HCT116 (cell line): ENCODE results near the gene CEP170B.

Source experiments
- CBX3 ChIP-seq: IDR thresholded peaks from 2 replicates; pipeline ENCODE4 v1.6.1; 2012; ENCODE audit warnings: low read depth
- CEBPB ChIP-seq: IDR thresholded peaks from 2 replicates; pipeline ENCODE4 v1.6.1; 2012; ENCODE audit warnings: low read depth
- EGR1 ChIP-seq: IDR thresholded peaks from 2 replicates; pipeline ENCODE4 v1.6.1; 2012; ENCODE audit warnings: low read depth
- EZH2 ChIP-seq: fragments of 200-600 bp; sonication (generic); IDR thresholded peaks from 2 replicates; pipeline ENCODE4 v1.6.1; 2017; ENCODE audit warnings: antibody characterized with exemption, mixed run types
- EZH2phosphoT487 ChIP-seq: fragments of 200-600 bp; IDR thresholded peaks from 2 replicates; pipeline ENCODE4 v1.6.1; 2018; ENCODE audit warnings: antibody characterized with exemption, borderline replicate concordance
- JUND ChIP-seq: IDR thresholded peaks from 2 replicates; pipeline ENCODE4 v1.6.1; 2012
- POLR2A ChIP-seq: IDR thresholded peaks from 2 replicates; pipeline ENCODE4 v1.7.0; 2011; ENCODE audit warnings: borderline replicate concordance; ENCODE audit not compliant: insufficient read depth, insufficient read length; ENCODE audit errors: extremely low read depth
- POLR2AphosphoS5 ChIP-seq: IDR thresholded peaks from 2 replicates; pipeline ENCODE4 v1.6.1; 2011; ENCODE audit warnings: mild to moderate bottlenecking, low read depth, low read length, moderate library complexity
- RAD21 ChIP-seq: IDR thresholded peaks from 2 replicates; pipeline ENCODE4 v1.6.1; 2012; ENCODE audit warnings: low read depth, mild to moderate bottlenecking
- SP1 ChIP-seq: IDR thresholded peaks from 2 replicates; pipeline ENCODE4 v1.6.1; 2012; ENCODE audit warnings: low read depth
- ZNF274 ChIP-seq: fragments of 200-500 bp; sonication (Bioruptor generic); IDR thresholded peaks from 2 replicates; pipeline ENCODE4 v1.6.1; 2014; ENCODE audit warnings: mild to moderate bottlenecking, low read depth, low read length, inconsistent platforms
- TF ChIP-seq, protein P1 (sequence below), 3 experiments: fragments of 200-600 bp in 1 of 3; sonication (generic) in 1 of 3; IDR thresholded peaks in 2 of 3; conservative IDR thresholded peaks in 1 of 3; 2 replicates each; pipeline ENCODE4 v1.5.1; 2012 to 2017; ENCODE audit warnings: low read depth in 2 of 3, low read length in 2 of 3, antibody characterized with exemption in 1 of 3, borderline replicate concordance in 1 of 3, control low read depth in 1 of 3, mild to moderate bottlenecking in 1 of 3, mixed read lengths in 1 of 3, mixed run types in 1 of 3, moderate library complexity in 1 of 3; ENCODE audit not compliant: insufficient read depth in 1 of 3
- TF ChIP-seq, protein P2 (sequence below): IDR thresholded peaks from 2 replicates; pipeline ENCODE4 v1.6.1; 2012; ENCODE audit warnings: low read depth

DNA sequence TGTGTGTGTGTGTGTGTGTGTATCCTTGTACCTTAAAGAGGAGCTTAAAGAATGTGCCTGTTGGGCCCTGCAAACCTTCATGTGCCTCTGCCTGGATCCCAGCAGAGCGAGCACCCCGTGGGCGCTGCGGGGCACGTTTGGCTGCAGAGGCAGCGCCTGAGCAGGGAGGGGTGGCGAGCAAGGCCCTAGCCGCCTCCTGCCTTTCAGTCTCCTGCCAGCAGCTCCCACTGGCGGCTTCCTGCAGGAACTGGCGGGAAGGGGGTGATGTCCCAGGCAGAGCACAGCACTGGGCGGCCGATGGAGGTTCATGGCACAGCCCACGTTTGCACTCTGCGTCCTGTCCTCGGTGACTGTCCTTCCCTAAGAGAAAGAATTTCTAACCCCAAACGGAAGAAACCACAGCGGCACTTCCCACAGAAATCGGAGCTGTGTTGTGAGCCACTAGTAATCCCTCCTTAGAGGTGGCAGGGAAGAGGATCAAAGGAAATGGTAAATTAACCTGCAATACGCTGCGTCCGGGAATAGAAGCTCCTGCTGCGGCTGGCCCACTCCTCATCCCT lies 44.3 kb upstream of the CEP170B start:
- TF ChIP-seq POLR2AphosphoS5, result no peak
- TF ChIP-seq EGR1, result no peak
- TF ChIP-seq, protein P1, sequence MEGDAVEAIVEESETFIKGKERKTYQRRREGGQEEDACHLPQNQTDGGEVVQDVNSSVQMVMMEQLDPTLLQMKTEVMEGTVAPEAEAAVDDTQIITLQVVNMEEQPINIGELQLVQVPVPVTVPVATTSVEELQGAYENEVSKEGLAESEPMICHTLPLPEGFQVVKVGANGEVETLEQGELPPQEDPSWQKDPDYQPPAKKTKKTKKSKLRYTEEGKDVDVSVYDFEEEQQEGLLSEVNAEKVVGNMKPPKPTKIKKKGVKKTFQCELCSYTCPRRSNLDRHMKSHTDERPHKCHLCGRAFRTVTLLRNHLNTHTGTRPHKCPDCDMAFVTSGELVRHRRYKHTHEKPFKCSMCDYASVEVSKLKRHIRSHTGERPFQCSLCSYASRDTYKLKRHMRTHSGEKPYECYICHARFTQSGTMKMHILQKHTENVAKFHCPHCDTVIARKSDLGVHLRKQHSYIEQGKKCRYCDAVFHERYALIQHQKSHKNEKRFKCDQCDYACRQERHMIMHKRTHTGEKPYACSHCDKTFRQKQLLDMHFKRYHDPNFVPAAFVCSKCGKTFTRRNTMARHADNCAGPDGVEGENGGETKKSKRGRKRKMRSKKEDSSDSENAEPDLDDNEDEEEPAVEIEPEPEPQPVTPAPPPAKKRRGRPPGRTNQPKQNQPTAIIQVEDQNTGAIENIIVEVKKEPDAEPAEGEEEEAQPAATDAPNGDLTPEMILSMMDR (IDR thresholded peaks at IDR 0.05 in 2 of 3, conservative IDR thresholded peaks at IDR 0.05 in 1 of 3; ENCODE audit: borderline replicate concordance in 1 of 3, insufficient read depth in 1 of 3, low read depth in 2 of 3, low read length in 2 of 3), result peak in 2 of 3 experiments; percentile 20 to 32; a peak in 3 of 6 replicates
- peak; percentile 43; the same call in 1 of the 2 replicates for TF ChIP-seq RAD21
- TF ChIP-seq EZH2phosphoT487, result no peak
- TF ChIP-seq, protein P2, sequence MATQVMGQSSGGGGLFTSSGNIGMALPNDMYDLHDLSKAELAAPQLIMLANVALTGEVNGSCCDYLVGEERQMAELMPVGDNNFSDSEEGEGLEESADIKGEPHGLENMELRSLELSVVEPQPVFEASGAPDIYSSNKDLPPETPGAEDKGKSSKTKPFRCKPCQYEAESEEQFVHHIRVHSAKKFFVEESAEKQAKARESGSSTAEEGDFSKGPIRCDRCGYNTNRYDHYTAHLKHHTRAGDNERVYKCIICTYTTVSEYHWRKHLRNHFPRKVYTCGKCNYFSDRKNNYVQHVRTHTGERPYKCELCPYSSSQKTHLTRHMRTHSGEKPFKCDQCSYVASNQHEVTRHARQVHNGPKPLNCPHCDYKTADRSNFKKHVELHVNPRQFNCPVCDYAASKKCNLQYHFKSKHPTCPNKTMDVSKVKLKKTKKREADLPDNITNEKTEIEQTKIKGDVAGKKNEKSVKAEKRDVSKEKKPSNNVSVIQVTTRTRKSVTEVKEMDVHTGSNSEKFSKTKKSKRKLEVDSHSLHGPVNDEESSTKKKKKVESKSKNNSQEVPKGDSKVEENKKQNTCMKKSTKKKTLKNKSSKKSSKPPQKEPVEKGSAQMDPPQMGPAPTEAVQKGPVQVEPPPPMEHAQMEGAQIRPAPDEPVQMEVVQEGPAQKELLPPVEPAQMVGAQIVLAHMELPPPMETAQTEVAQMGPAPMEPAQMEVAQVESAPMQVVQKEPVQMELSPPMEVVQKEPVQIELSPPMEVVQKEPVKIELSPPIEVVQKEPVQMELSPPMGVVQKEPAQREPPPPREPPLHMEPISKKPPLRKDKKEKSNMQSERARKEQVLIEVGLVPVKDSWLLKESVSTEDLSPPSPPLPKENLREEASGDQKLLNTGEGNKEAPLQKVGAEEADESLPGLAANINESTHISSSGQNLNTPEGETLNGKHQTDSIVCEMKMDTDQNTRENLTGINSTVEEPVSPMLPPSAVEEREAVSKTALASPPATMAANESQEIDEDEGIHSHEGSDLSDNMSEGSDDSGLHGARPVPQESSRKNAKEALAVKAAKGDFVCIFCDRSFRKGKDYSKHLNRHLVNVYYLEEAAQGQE, result no peak
- TF ChIP-seq EZH2, result no peak
- TF ChIP-seq POLR2A, result no peak
- no peak for TF ChIP-seq SP1
- no peak for TF ChIP-seq CEBPB
- no peak for TF ChIP-seq ZNF274
- TF ChIP-seq JUND, result no peak
- no peak for TF ChIP-seq CBX3
